IMR-90 (cell line): ENCODE results near the gene TTLL9. TPM values are rescaled to one million over a fixed set of nuclear protein-coding genes. Genes with fewer than 3 reads are reported as not detected.
A peak's percentile ranks its signal among the peaks of the same experiment; 100 is the strongest.
"Not testable (repeated sequence)": the region's sequence is repeated elsewhere in the genome, so short reads cannot be mapped to it uniquely, and the experiment has no call there.

ENCODE experiments used
- ATAC-seq: fragments of 200-7000 bp; cut with Tn5 transposase; 2 replicates; pipeline ENCODE4 v1.9.1; 2020; ENCODE audit warnings: low read depth, mild to moderate bottlenecking, moderate library complexity
- BruUV-seq: library from RNA; stranded (reverse); fragments of 400-500 nt; replicated peaks from 2 replicates; lab custom pipeline; 2021; lab: Mats Ljungman, UMichigan
- CTCF ChIA-PET: fragments of 300-600 bp; formaldehyde crosslinking; extraction: SDS; loops from one replicate; lab custom pipeline; 2021; ENCODE audit warnings: antibody characterized with exemption; lab: Yijun Ruan, JAX
- POLR2A ChIA-PET: fragments of 300-600 bp; sonication (Branson Sonifier 250); formaldehyde crosslinking; loops from one replicate; lab custom pipeline; 2022; ENCODE audit warnings: antibody characterized with exemption; ENCODE audit not compliant: unreplicated experiment; lab: Charles Lee
- DNase-seq: peaks from one replicate; pipeline ENCODE4 v3.0.0; 2013
- H2AFZ ChIP-seq: replicated peaks from 2 replicates; pipeline ENCODE3; 2013; ENCODE audit warnings: low read length, mild to moderate bottlenecking; ENCODE audit not compliant: poor library complexity
- H2AK5ac ChIP-seq: 2 replicates; pipeline ENCODE4 v1.6.1; 2013; ENCODE audit warnings: low read depth, low read length, inconsistent platforms
- H2AK9ac ChIP-seq: replicated peaks from 2 replicates; pipeline ENCODE3; 2013; ENCODE audit warnings: mild to moderate bottlenecking, low read depth, low read length, moderate library complexity; ENCODE audit not compliant: poor library complexity
- H2BK120ac ChIP-seq: 2 replicates; pipeline ENCODE4 v1.6.1; 2013; ENCODE audit warnings: low read depth, low read length, inconsistent platforms
- H2BK15ac ChIP-seq: 3 replicates; pipeline ENCODE4 v1.6.1; 2013; ENCODE audit warnings: low read depth, low read length, inconsistent platforms
- H2BK20ac ChIP-seq: 2 replicates; pipeline ENCODE4 v1.6.1; 2013; ENCODE audit warnings: low read depth, mild to moderate bottlenecking, inconsistent platforms, low read length, moderate library complexity
- H2BK5ac ChIP-seq: 2 replicates; pipeline ENCODE4 v1.6.1; 2013; ENCODE audit warnings: mild to moderate bottlenecking, low read depth, low read length, inconsistent platforms; ENCODE audit not compliant: poor library complexity, severe bottlenecking
- H3K14ac ChIP-seq: replicated peaks from 2 replicates; pipeline ENCODE4 v1.6.1; 2013; ENCODE audit warnings: low read depth, low read length, inconsistent platforms
- H3K18ac ChIP-seq: 2 replicates; pipeline ENCODE4 v1.6.1; 2013; ENCODE audit warnings: low read depth, low read length, control low read depth
- H3K23ac ChIP-seq: 2 replicates; pipeline ENCODE4 v1.6.1; 2013; ENCODE audit warnings: low read depth, low read length, inconsistent platforms
- H3K27ac ChIP-seq: 2 replicates; pipeline ENCODE4 v1.5.1; 2013; ENCODE audit warnings: mild to moderate bottlenecking, control low read depth, low read length; ENCODE audit not compliant: insufficient read depth
- H3K27me3 ChIP-seq: 2 replicates; pipeline ENCODE4 v1.6.1; 2013; ENCODE audit warnings: low read length; ENCODE audit not compliant: control insufficient read depth, insufficient read depth
- H3K36me3 ChIP-seq: 2 replicates; pipeline ENCODE4 v1.6.1; 2013; ENCODE audit warnings: low read length, mixed read lengths; ENCODE audit not compliant: control insufficient read depth, insufficient read depth
- H3K4ac ChIP-seq: 2 replicates; pipeline ENCODE4 v1.6.1; 2013; ENCODE audit warnings: low read depth, low read length, inconsistent platforms
- H3K4me1 ChIP-seq: 2 replicates; pipeline ENCODE4 v1.6.1; 2013; ENCODE audit warnings: low read length, mixed read lengths; ENCODE audit not compliant: control insufficient read depth, insufficient read depth
- H3K4me2 ChIP-seq: 2 replicates; pipeline ENCODE4 v1.6.1; 2013; ENCODE audit warnings: low read depth, mild to moderate bottlenecking, control low read depth, low read length, moderate library complexity
- H3K4me3 ChIP-seq: 2 replicates; pipeline ENCODE4 v1.5.1; 2013; ENCODE audit warnings: low read depth, mild to moderate bottlenecking, control low read depth, low read length, moderate library complexity; ENCODE audit not compliant: insufficient read depth
- H3K56ac ChIP-seq: 2 replicates; pipeline ENCODE4 v1.6.1; 2013; ENCODE audit warnings: low read length, inconsistent platforms; ENCODE audit not compliant: insufficient read depth; ENCODE audit errors: extremely low read depth
- H3K79me1 ChIP-seq, 2 experiments: 2 replicates each; pipeline ENCODE4 v1.6.1; 2013; ENCODE audit warnings: low read length in 2 of 2, inconsistent platforms in 1 of 2, low read depth in 1 of 2
- H3K9ac ChIP-seq: 2 replicates; pipeline ENCODE4 v1.6.1; 2013; ENCODE audit warnings: low read depth, low read length, control low read depth
- H3K9me1 ChIP-seq: 2 replicates; pipeline ENCODE4 v1.6.1; 2013; ENCODE audit warnings: low read length, inconsistent platforms; ENCODE audit not compliant: insufficient read depth
- H3K9me3 ChIP-seq: 2 replicates; pipeline ENCODE4 v1.6.1; 2013; ENCODE audit warnings: low read length; ENCODE audit not compliant: control insufficient read depth, insufficient read depth
- H4K20me1 ChIP-seq: 2 replicates; pipeline ENCODE4 v1.6.1; 2013; ENCODE audit warnings: low read length, inconsistent platforms; ENCODE audit not compliant: insufficient read depth
- H4K5ac ChIP-seq: 2 replicates; pipeline ENCODE4 v1.6.1; 2013; ENCODE audit warnings: mild to moderate bottlenecking, low read depth, low read length, control low read depth
- H4K8ac ChIP-seq, 2 experiments: 2 replicates each; pipeline ENCODE4 v1.6.1; 2013; ENCODE audit warnings: low read depth in 2 of 2, low read length in 2 of 2, control low read depth in 1 of 2, inconsistent platforms in 1 of 2
- H4K91ac ChIP-seq: 2 replicates; pipeline ENCODE4 v1.6.1; 2013; ENCODE audit warnings: low read depth, low read length, inconsistent platforms; ENCODE audit not compliant: insufficient read depth
- MAFK ChIP-seq: IDR thresholded peaks from 2 replicates; pipeline ENCODE4 v1.6.1; 2012; ENCODE audit warnings: low read depth, low read length, improper control_type of control experiment
- SMC3 ChIP-seq: fragments of 150-350 bp; IDR thresholded peaks from 2 replicates; pipeline ENCODE4 v1.6.1; 2016; ENCODE audit warnings: low read depth, mild to moderate bottlenecking, antibody characterized with exemption, low read length, moderate library complexity
- WGBS, 2 experiments: methylation state at CpG; one replicate each; pipeline versions ENCODE4 v1.1.5 to v1.1.7; 2013; ENCODE audit warnings: missing lambda C conversion rate in 2 of 2; ENCODE audit not compliant: insufficient read length in 1 of 2; ENCODE audit errors: extremely low coverage in 2 of 2; 5-methylcytosine and 5-hydroxymethylcytosine counted together
- dilution Hi-C: fragments of 300-500 bp; cut with HindIII; formaldehyde crosslinking; loops from one replicate; pipeline ENCODE4 v1.14.3; 2018; ENCODE audit warnings: low sequenced_read_pairs; ENCODE audit not compliant: unreplicated experiment
- in situ Hi-C: fragments of 300-500 bp; cut with MboI; formaldehyde crosslinking; loops from 3 replicates; pipeline ENCODE4 v1.14.3; 2019; ENCODE audit warnings: low sequenced_read_pairs, inconsistent platforms, mixed read lengths
- intact Hi-C: fragments of 100-400 bp; cut with micrococcal nuclease; formaldehyde crosslinking; loops from 2 replicates; pipeline ENCODE4 v1.10.0; 2022
- polyA plus RNA-seq, 3 experiments: library from polyadenylated mRNA; depleted of rRNA; stranded (reverse); fragments of >200 nt; gene quantifications; 2 replicates each; pipeline ENCODE4 v1.2.3, GENCODE V29; 2012; ENCODE audit warnings: low replicate concordance in 1 of 3
- total RNA-seq: library from RNA; depleted of rRNA; stranded (reverse); fragments of >200 nt; gene quantifications from 2 replicates; pipeline ENCODE4 v1.2.3, GENCODE V29; 2012

Gene TTLL9
- total and polyA plus RNA-seq, 2 of the 4 experiments (the other 2 are of a cell fraction): not detected

DNA sequence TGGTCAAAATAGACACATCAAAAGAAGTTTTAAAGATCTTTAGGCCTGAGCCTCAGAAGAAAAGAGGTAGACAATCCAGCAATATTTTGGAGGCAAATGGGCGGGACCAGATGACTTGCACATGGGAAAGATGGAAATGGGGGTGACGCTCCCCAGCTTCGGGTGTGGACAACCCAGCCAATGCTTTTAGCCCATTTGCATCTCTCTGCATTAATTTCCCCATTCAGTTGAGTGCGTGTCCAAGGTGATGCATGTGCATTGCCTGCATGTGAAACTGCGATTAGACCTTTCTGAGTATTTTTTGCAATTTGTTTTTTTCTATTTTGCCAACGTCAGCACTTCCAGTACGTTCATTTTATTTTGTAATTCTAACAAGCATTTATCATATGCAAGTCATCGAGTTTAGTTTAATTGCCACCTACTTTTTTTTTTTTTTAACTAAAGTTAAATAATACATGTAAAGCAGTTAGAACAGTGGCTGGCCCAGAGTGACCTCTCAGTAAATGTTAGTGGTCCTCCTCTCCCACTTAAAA is 57.3 kb downstream of the TTLL9 start:
- Histone ChIP-seq H3K56ac (no peak overlapping the region), H3K27ac (no peak overlapping the region), H3K23ac (no peak overlapping the region), H4K5ac (no peak overlapping the region), H3K4me3 (no peak overlapping the region), H3K79me1 (no peaks in the 10 kb centered on the region), H3K18ac (no peak overlapping the region), H3K4ac (no peak overlapping the region), H3K9ac (no peak overlapping the region), H4K8ac (no peak overlapping the region), H2BK5ac (no peak overlapping the region), H4K20me1 (no peaks in the 10 kb centered on the region), H2AK5ac (no peak overlapping the region), H3K27me3 (peaks cover 30% of the 10 kb centered on the region), H3K36me3 (no peaks in the 10 kb centered on the region), H2AK9ac (no peak overlapping the region), H2BK120ac (no peak overlapping the region), H3K4me1 (no peaks in the 10 kb centered on the region), H2AFZ (no peak overlapping the region), H3K14ac (no peak overlapping the region), H3K9me1 (no peaks in the 10 kb centered on the region), H3K4me2 (no peak overlapping the region), H2BK15ac (no peak overlapping the region), H3K9me3 (no peaks in the 10 kb centered on the region), H4K91ac (no peak overlapping the region), H2BK20ac (no peak overlapping the region)
- dilution Hi-C loops (no loop called here), in situ Hi-C loops (no loop called here), intact Hi-C loops (no loop called here)
- ChIA-PET POLR2A (no interaction called here), CTCF (interaction anchor here (0.6 kb wide), 1 partner anchor 10 kb away, joined by 3 read pairs; no protein-coding TSS in a partner anchor)
- no TSS peak for BruUV-seq
- DNase-seq (no peak), ATAC-seq (no peak)
- TF ChIP-seq MAFK (peak; percentile 98), SMC3 (no peak)
- WGBS, 2 experiments: 100% methylated on average over 1 of the region's 8 CpGs; no CpG with 5 or more reads in 1 of the 2 experiments

DNA sequence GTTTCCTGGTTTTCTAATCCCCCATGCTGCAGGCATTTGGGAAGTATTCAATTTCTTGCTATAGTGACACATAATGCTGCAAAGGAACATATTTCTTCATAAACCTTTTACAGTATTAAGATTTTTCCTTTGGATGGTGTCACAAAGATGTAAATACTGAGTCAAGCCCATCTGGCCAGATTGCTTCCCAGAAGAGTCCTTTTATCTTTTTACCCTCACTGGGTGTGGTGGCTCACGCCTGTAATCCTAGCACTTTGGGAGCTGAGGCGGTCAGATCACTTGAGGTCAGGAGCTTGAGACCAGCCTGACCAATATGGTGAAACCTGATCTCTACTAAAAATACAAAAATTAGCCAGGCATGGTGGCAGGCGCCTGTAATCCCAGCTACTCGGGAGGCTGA is 59.2 kb downstream of the TTLL9 start:
- H2AK9ac ChIP-seq, H3K23ac ChIP-seq, H3K4me2 ChIP-seq, H2AK5ac ChIP-seq, H3K79me1 ChIP-seq, DNase-seq, H3K9me3 ChIP-seq, H4K8ac ChIP-seq, H4K91ac ChIP-seq, H3K4me1 ChIP-seq, H2BK5ac ChIP-seq, BruUV-seq, H4K20me1 ChIP-seq, ATAC-seq, H3K18ac ChIP-seq, in situ Hi-C loops, H3K4me3 ChIP-seq, H3K56ac ChIP-seq, H3K9me1 ChIP-seq, dilution Hi-C loops, H2AFZ ChIP-seq, H3K4ac ChIP-seq, H3K27ac ChIP-seq, POLR2A ChIA-PET, H2BK20ac ChIP-seq, H3K14ac ChIP-seq, intact Hi-C loops, H4K5ac ChIP-seq, H3K9ac ChIP-seq, H2BK15ac ChIP-seq, H3K36me3 ChIP-seq, H2BK120ac ChIP-seq: not testable (repeated sequence)
- peaks cover 26% of the 10 kb centered on the region for H3K27me3 ChIP-seq
- CTCF ChIA-PET: interaction anchor here (0.5 kb wide), 1 partner anchor 38 kb away, joined by 3 read pairs; no protein-coding TSS in a partner anchor
- WGBS, 2 experiments: no CpG with 5 or more reads among the region's 4 CpGs
